CD14-positive monocyte (primary cell): ENCODE results near the gene DMAC2. TPM values are rescaled to one million over a fixed set of nuclear protein-coding genes. Genes with fewer than 3 reads are reported as not detected.
"Not testable (repeated sequence)": the region's sequence is repeated elsewhere in the genome, so short reads cannot be mapped to it uniquely, and the experiment has no call there.

Experiments
- DNase-seq, 3 donors: peaks; one replicate each; pipeline ENCODE4 v3.0.0-alpha.2; 2011 to 2022
- H2AFZ ChIP-seq: 2 replicates; pipeline ENCODE4 v1.6.0; 2012; ENCODE audit warnings: mild to moderate bottlenecking, low read depth, low read length, inconsistent platforms; ENCODE audit not compliant: insufficient read depth, poor library complexity, severe bottlenecking
- H3K27ac ChIP-seq, 2 donors: 1 replicate in 1 of 2; 2 replicates in 1 of 2; pipeline ENCODE4 v1.5.1; 2012 to 2013; ENCODE audit warnings: low read length in 2 of 2, control low read depth in 1 of 2, inconsistent platforms in 1 of 2, low read depth in 1 of 2, mild to moderate bottlenecking in 1 of 2
- H3K27me3 ChIP-seq, 2 donors: one replicate each; pipeline versions ENCODE4 v1.6.0 to v1.6.1; 2011 to 2013; ENCODE audit warnings: low read length in 2 of 2; ENCODE audit not compliant: control insufficient read depth in 2 of 2, insufficient read depth in 2 of 2
- H3K36me3 ChIP-seq, 2 donors: replicated peaks in 1 of 2; 1 replicate in 1 of 2; 2 replicates in 1 of 2; pipeline versions ENCODE4 v1.5.1 to v1.6.1; 2012 to 2013; ENCODE audit warnings: low read length in 2 of 2, control low read depth in 1 of 2, inconsistent platforms in 1 of 2, mild to moderate bottlenecking in 1 of 2; ENCODE audit not compliant: insufficient read depth in 2 of 2, control insufficient read depth in 1 of 2
- H3K4me1 ChIP-seq, 2 donors: 1 replicate in 1 of 2; 2 replicates in 1 of 2; pipeline versions ENCODE4 v1.5.1 to v1.6.1; 2012 to 2013; ENCODE audit warnings: low read length in 2 of 2, control low read depth in 1 of 2, inconsistent platforms in 1 of 2, mild to moderate bottlenecking in 1 of 2, moderate library complexity in 1 of 2; ENCODE audit not compliant: insufficient read depth in 2 of 2, control insufficient read depth in 1 of 2
- H3K4me2 ChIP-seq: replicated peaks from 2 replicates; pipeline ENCODE3; 2012; ENCODE audit warnings: low read length, moderate library complexity, mild to moderate bottlenecking; ENCODE audit not compliant: poor library complexity, severe bottlenecking; ENCODE audit errors: extremely low read depth
- H3K4me3 ChIP-seq, 3 experiments: fragments of 200-600 bp in 1 of 3; sonication (generic) in 1 of 3; replicated peaks in 1 of 3; 1 replicate in 2 of 3; 2 replicates in 1 of 3; pipeline ENCODE4 v1.5.1; 2011 to 2013; ENCODE audit warnings: low read length in 3 of 3, mild to moderate bottlenecking in 3 of 3, control low read depth in 2 of 3, low read depth in 2 of 3, inconsistent platforms in 1 of 3, moderate library complexity in 1 of 3
- H3K79me2 ChIP-seq: 2 replicates; pipeline ENCODE4 v1.6.0; 2012; ENCODE audit warnings: mild to moderate bottlenecking, control low read depth, inconsistent platforms, low read length, moderate library complexity; ENCODE audit not compliant: insufficient read depth
- H3K9ac ChIP-seq: 2 replicates; pipeline ENCODE4 v1.6.0; 2017; ENCODE audit warnings: low read length, mild to moderate bottlenecking; ENCODE audit not compliant: insufficient read depth, poor library complexity, severe bottlenecking
- H3K9me3 ChIP-seq, 2 donors: replicated peaks in 1 of 2; 1 replicate in 1 of 2; 2 replicates in 1 of 2; pipeline versions ENCODE4 v1.5.1 to v1.6.1; 2012 to 2013; ENCODE audit warnings: low read length in 2 of 2, control low read depth in 1 of 2; ENCODE audit not compliant: control insufficient read depth in 1 of 2, insufficient read depth in 1 of 2
- H4K20me1 ChIP-seq: 2 replicates; pipeline ENCODE4 v1.6.0; 2012; ENCODE audit warnings: mild to moderate bottlenecking, low read length, control low read depth, moderate library complexity; ENCODE audit not compliant: insufficient read depth
- H3K27ac Mint-ChIP-seq, 7 donors: one replicate each; pipeline ENCODE4 v1.8.0; 2020; ENCODE audit warnings: mild to moderate bottlenecking in 7 of 7, mixed read lengths in 7 of 7, moderate library complexity in 6 of 7, inconsistent platforms in 2 of 7
- H3K27me3 Mint-ChIP-seq, 3 donors: one replicate each; pipeline ENCODE4 v1.8.0; 2021 to 2022; ENCODE audit warnings: low read depth in 3 of 3, mild to moderate bottlenecking in 3 of 3, mixed read lengths in 3 of 3, moderate library complexity in 3 of 3, inconsistent platforms in 1 of 3
- H3K36me3 Mint-ChIP-seq, 2 donors: one replicate each; pipeline ENCODE4 v1.8.0; 2020; ENCODE audit warnings: mixed read lengths in 2 of 2, inconsistent platforms in 1 of 2, mild to moderate bottlenecking in 1 of 2
- H3K4me1 Mint-ChIP-seq: one replicate; pipeline ENCODE4 v1.8.0; 2020; ENCODE audit warnings: mild to moderate bottlenecking, mixed read lengths
- H3K4me3 Mint-ChIP-seq, 2 donors: one replicate each; pipeline ENCODE4 v1.8.0; 2020; ENCODE audit warnings: mild to moderate bottlenecking in 2 of 2, mixed read lengths in 2 of 2, moderate library complexity in 1 of 2
- H3K9me3 Mint-ChIP-seq, 7 donors: one replicate each; pipeline ENCODE4 v1.8.0; 2020 to 2022; ENCODE audit warnings: mixed read lengths in 7 of 7, mild to moderate bottlenecking in 6 of 7, moderate library complexity in 6 of 7, inconsistent platforms in 2 of 7
- CTCF ChIP-seq: fragments of 200-600 bp; IDR thresholded peaks from one replicate; pipeline ENCODE4 v1.8.0; 2022; ENCODE audit warnings: antibody characterized with exemption, mild to moderate bottlenecking
- WGBS: methylation state at CpG from one replicate; pipeline ENCODE4 v1.1.5; 2013; ENCODE audit warnings: missing lambda C conversion rate; ENCODE audit not compliant: insufficient coverage; 5-methylcytosine and 5-hydroxymethylcytosine counted together
- intact Hi-C, 2 donors: fragments of 100-400 bp; cut with micrococcal nuclease; formaldehyde crosslinking; loops; one replicate each; pipeline versions ENCODE4 v1.15.0 to v1.15.1; 2023
- polyA plus RNA-seq, 3 donors: library from polyadenylated mRNA; depleted of rRNA in 1 of 3; unstranded in 2 of 3; stranded (reverse) in 1 of 3; fragments of 300-500 nt in 2 of 3; fragments of >200 nt in 1 of 3; fragmentation: Illumina TruSeq in 2 of 3; gene quantifications; 1 replicate in 2 of 3; 2 replicates in 1 of 3; pipeline ENCODE4 v1.2.3, GENCODE V29; 2012 to 2021

The DMAC2 gene
- polyA plus RNA-seq, 3 donors, result 33.2 to 48.0 (median 43.8) TPM

- Mint-ChIP-seq H3K9me3 (peaks cover 0 to 3% (median 0%) of the 10 kb centered on the region in 7 donors), H3K27ac (peak overlapping the region; percentile 94 to 100 (median 99)), H3K27me3 (peaks cover 0 to 2% (median 0%) of the 10 kb centered on the region in 3 donors), H3K4me3 (peak overlapping the region in 1 of 2 donors; percentile 82), H3K4me1 (peaks cover 77% of the 10 kb centered on the region), H3K36me3 (peaks cover 55 to 62% of the 10 kb centered on the region in 2 donors)
- intact Hi-C loops, result no loop called here
- Histone ChIP-seq H3K4me2 (peak overlapping the region; percentile 47), H3K9ac (peak overlapping the region; percentile 53), H3K79me2 (peaks cover 31% of the 10 kb centered on the region), H3K4me3 (peak overlapping the region in 1 of 3 experiments; percentile 41), H4K20me1 (no peaks in the 10 kb centered on the region), H3K27me3 (no peaks in the 10 kb centered on the region), H3K4me1 (peaks cover 67 to 90% of the 10 kb centered on the region in 2 donors), H3K27ac (peak overlapping the region; percentile 93 to 94), H3K36me3 (peaks cover 39 to 46% of the 10 kb centered on the region in 2 donors), H3K9me3 (no peaks in the 10 kb centered on the region), H2AFZ (no peak overlapping the region)
- TF ChIP-seq CTCF, result no peak
- 85% methylated on average over 10 of the region's 23 CpGs for WGBS
- peak in 1 of 3 donors; percentile 51 for DNase-seq
Measured at GRCh38 chr19:41410336-41411054, 29.2 kb downstream of the DMAC2 start.

GRCh38 chr19:41409288-41409687, 30.4 kb downstream of the DMAC2 start:
- Histone ChIP-seq H3K36me3 (peaks cover 28 to 34% of the 10 kb centered on the region in 2 donors), H3K79me2 (peaks cover 41% of the 10 kb centered on the region), H4K20me1 (no peaks in the 10 kb centered on the region), H3K9me3 (no peaks in the 10 kb centered on the region), H3K9ac (peak overlapping the region; percentile 62), H3K27me3 (no peaks in the 10 kb centered on the region), H3K4me3 (peak overlapping the region in 1 of 3 experiments; percentile 27), H3K27ac (peak overlapping the region; percentile 93 to 94), H3K4me2 (peak overlapping the region; percentile 52), H3K4me1 (peaks cover 69 to 85% of the 10 kb centered on the region in 2 donors), H2AFZ (peak overlapping the region; percentile 50)
- H3K4me3 Mint-ChIP-seq, result peak overlapping the region; percentile 54 to 61
- H3K9me3 Mint-ChIP-seq, result peaks cover 0 to 3% (median 0%) of the 10 kb centered on the region in 7 donors
- no peak for TF ChIP-seq CTCF
- intact Hi-C loops, result no loop called here
- peak overlapping the region; percentile 96 to 100 (median 99) for H3K27ac Mint-ChIP-seq
- 53% methylated on average over 4 of the region's 4 CpGs for WGBS
- H3K36me3 Mint-ChIP-seq, result peaks cover 45 to 50% of the 10 kb centered on the region in 2 donors
- H3K27me3 Mint-ChIP-seq, result peaks cover 0 to 2% (median 0%) of the 10 kb centered on the region in 3 donors
- DNase-seq, result peak; percentile 65 to 83 (median 75)
- peaks cover 78% of the 10 kb centered on the region for H3K4me1 Mint-ChIP-seq

- intact Hi-C loops, H2AFZ ChIP-seq, DNase-seq, H3K27me3 Mint-ChIP-seq, H3K27me3 ChIP-seq, H4K20me1 ChIP-seq, H3K9me3 ChIP-seq, H3K9me3 Mint-ChIP-seq: not testable (repeated sequence)
- H3K9ac ChIP-seq, result peak overlapping the region; percentile 62
- H3K27ac ChIP-seq, result peak overlapping the region; percentile 93 to 94
- H3K4me3 ChIP-seq, result peak overlapping the region in 1 of 3 experiments; percentile 27
- 72% methylated on average over 3 of the region's 5 CpGs for WGBS
- H3K36me3 ChIP-seq, result peaks cover 23 to 29% of the 10 kb centered on the region in 2 donors
- H3K4me1 Mint-ChIP-seq, result peaks cover 75% of the 10 kb centered on the region
- H3K79me2 ChIP-seq, result peaks cover 45% of the 10 kb centered on the region
- peak overlapping the region; percentile 52 for H3K4me2 ChIP-seq
- H3K4me1 ChIP-seq, result peaks cover 68 to 81% of the 10 kb centered on the region in 2 donors
- peaks cover 41 to 48% of the 10 kb centered on the region in 2 donors for H3K36me3 Mint-ChIP-seq
- H3K4me3 Mint-ChIP-seq, result peak overlapping the region in 1 of 2 donors; percentile 61
- peak overlapping the region; percentile 96 to 100 (median 99) for H3K27ac Mint-ChIP-seq
Measured at GRCh38 chr19:41408846-41409245, 30.9 kb downstream of the DMAC2 start.
